HG03066 (cell line): ENCODE data around the gene PLCL1.

Source experiments
- ATAC-seq: cut with Tn5 transposase; IDR thresholded peaks from one replicate; pipeline ENCODE4 v1.9.1; 2021; ENCODE audit warnings: low read depth; ENCODE audit not compliant: unreplicated experiment

PLCL1 gene

GRCh38 chr2:197850882-197851450, 46.6 kb downstream of the PLCL1 start:
- no peak for ATAC-seq

- ATAC-seq = no peak
Measured at GRCh38 chr2:197851451-197851850, 47.1 kb downstream of the PLCL1 start.

- no peak for ATAC-seq
Measured at GRCh38 chr2:197852108-197852507, 47.7 kb downstream of the PLCL1 start.

- no peak for ATAC-seq
Measured at GRCh38 chr2:197853549-197853948, 49.2 kb downstream of the PLCL1 start.

- ATAC-seq = no peak
Measured at GRCh38 chr2:197857476-197858107, 53.2 kb downstream of the PLCL1 start.

- no peak for ATAC-seq
Measured at GRCh38 chr2:197858607-197859140, 54.3 kb downstream of the PLCL1 start.

GRCh38 chr2:197862246-197862955, 58.0 kb downstream of the PLCL1 start:
- no peak for ATAC-seq

GRCh38 chr2:197863744-197864143, 59.4 kb downstream of the PLCL1 start:
- ATAC-seq = no peak

GRCh38 chr2:197866455-197866854, 62.1 kb downstream of the PLCL1 start:
- no peak for ATAC-seq

GRCh38 chr2:197867033-197867432, 62.6 kb downstream of the PLCL1 start:
- ATAC-seq = no peak

GRCh38 chr2:197867624-197868023, 63.2 kb downstream of the PLCL1 start:
- no peak for ATAC-seq

- ATAC-seq = no peak
Measured at GRCh38 chr2:197868206-197868605, 63.8 kb downstream of the PLCL1 start.

- ATAC-seq = no peak
Measured at GRCh38 chr2:197869041-197869440, 64.6 kb downstream of the PLCL1 start.

- no peak for ATAC-seq
Measured at GRCh38 chr2:197869501-197870111, 65.2 kb downstream of the PLCL1 start.

- ATAC-seq = no peak
Measured at GRCh38 chr2:197870137-197870536, 65.7 kb downstream of the PLCL1 start.

- ATAC-seq = no peak
Measured at GRCh38 chr2:197871780-197872456, 67.5 kb downstream of the PLCL1 start.

GRCh38 chr2:197873293-197873701, 68.9 kb downstream of the PLCL1 start:
- no peak for ATAC-seq

GRCh38 chr2:197875763-197876162, 71.4 kb downstream of the PLCL1 start:
- ATAC-seq = no peak

- ATAC-seq = no peak
Measured at GRCh38 chr2:197876524-197876923, 72.1 kb downstream of the PLCL1 start.

- no peak for ATAC-seq
Measured at GRCh38 chr2:197877038-197877437, 72.6 kb downstream of the PLCL1 start.

GRCh38 chr2:197878792-197879191, 74.4 kb downstream of the PLCL1 start:
- ATAC-seq = no peak
